ENCODE data around the gene CACNA2D2.

The CACNA2D2 gene

DNA sequence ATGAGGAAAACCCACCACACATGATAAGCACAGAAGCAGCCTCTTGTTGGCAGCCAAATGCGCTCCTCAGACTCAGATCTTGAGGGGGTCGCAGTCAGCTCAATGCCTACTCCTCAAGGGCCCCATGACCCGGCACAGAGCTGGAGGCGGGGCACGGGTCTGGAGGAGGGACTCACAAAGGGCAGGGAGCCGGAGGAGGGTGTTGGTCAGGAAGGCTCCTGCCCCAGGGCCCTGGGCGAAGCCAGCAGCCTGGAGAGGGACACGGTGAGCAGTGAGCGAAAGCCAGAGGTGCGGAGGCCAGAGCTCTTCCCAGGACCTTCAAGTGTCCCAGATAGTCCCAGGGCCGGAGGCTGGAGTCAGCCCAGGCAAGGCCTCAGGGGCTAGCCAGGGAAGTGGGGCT, 9.8 kb downstream of the CACNA2D2 start:
- no peak for DNase-seq

DNA sequence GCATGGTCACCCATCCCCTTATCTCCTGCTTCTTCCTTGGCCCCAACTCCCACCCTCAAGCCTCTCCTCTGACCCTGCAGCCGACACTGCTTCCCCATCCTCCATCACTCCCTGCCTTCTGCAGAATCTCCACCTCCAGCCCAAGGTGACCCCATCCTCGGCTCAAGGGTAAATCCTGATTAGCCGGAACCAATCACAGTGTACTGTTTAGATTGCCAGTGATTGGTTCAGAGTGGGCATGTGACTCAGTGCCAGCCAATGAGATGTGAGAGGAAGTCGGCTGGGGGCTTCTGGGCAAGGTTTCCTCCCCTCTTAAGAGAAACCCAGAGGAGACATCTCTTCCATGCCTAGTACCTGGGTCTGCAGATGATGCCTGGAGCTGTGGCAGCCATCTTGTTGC, 10.3 kb downstream of the CACNA2D2 start:
- no peak for DNase-seq

DNA sequence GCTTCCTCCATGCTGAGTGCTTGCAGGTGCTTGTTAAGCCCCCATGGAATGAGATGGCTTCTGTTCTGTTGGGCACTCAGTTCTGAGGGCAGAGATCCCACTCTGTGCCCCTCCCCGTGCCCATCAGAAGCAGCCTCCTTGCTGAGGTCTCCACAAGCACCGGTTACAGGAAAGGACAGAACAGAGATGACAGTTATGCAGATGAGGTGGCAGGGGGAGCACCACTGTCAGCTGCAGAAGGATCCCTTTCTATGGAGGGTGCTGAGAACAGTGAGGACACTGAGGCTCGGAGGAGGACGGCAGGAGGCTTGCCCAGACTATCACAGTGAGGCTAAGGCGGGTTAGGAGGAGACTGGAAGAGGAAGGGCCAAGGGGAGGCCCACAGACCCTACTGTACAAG, 12.4 kb downstream of the CACNA2D2 start:
- DNase-seq = no peak

DNA sequence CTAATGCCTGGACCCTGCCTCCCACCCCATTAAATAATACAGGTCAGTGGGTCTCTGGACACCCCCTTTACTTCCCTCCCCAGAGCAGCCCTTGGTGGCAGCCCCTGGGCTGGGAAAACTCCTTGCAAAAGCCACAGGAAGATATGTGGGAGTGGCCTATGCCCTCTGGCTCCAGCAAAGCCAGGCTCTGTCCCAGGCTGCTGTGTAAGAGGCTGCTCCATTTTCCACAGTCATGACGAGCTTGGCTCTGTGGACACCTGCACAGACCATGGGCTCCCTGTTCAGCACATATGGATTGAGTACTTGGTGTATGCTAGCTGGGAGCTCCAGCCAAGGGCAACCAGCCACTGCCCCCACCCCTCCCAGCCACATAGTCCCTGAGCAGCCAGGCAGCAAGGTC, 13.0 kb downstream of the CACNA2D2 start:
- no peak for DNase-seq

DNA sequence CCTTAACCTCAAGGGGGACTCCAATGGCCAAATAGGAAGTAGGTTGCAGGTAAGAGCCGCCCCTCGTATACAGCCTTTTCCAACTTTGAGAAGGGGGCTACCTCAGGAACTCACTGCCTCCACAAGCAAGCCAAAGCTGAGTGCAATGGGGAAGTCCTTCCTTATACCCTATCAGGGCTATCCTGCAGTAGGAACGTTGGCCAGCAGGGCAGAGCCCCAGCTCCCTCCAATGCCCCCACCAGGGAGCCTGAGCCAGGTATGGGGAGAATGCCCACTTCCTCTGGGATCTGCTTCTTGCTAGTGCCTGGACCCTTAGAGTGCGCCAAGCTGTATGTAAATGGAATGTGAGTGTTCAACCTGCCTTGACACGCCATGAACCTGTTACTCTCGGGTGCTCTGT, 16.3 kb downstream of the CACNA2D2 start:
- no peak for DNase-seq

DNA sequence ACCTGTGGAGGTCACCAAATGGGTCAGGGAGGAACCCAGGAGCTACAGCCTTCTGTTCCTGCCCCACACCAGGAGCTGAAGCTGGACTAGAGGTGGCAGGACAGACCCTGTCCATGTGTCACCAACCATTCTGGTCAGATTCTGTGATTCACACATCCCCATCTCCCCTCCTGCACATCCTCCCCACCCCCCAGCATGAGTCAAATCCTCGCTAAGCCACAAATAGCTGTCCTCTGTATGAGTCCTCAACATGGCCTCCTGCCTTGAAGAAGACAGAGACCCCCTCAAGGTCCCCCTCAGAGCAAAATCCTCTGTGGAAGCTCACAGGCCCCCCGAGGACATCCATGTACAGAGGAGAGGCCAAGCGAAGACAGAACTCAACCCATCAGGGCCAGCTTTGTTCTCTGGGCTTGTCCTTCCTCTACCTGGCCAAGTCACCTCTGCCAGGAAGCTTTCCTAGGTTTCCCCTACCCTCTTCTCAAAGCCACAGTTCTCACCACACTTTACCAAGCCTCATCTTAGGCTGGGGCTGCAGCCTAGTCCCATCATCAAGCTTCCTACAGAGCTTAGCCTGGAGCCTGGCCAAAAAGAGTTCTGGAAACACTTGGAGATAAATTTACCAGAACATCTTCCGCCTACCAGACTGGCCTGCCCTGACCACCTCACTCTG, 17.1 kb downstream of the CACNA2D2 start:
- DNase-seq = no peak

DNA sequence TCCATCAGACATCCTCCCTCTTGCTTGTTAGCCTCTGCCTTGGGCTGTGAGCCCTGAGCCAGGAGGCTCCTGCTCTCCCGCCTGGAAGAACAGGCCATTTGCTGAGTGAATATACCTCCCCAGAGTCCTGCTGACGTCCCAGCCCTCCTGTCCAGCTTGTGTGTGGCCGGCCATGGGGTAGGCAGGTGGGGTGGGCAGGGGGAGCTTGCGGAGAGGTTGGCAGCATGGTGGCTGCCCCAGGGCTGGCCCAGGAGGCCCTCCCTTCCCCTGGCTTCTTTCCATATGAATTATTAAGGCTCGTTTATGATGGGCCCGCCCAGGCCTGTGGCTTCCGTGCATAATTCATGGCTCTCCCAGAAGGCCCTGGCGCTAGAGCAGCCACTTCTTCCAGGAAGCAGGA, 18.7 kb downstream of the CACNA2D2 start:
- no peak for DNase-seq

DNA sequence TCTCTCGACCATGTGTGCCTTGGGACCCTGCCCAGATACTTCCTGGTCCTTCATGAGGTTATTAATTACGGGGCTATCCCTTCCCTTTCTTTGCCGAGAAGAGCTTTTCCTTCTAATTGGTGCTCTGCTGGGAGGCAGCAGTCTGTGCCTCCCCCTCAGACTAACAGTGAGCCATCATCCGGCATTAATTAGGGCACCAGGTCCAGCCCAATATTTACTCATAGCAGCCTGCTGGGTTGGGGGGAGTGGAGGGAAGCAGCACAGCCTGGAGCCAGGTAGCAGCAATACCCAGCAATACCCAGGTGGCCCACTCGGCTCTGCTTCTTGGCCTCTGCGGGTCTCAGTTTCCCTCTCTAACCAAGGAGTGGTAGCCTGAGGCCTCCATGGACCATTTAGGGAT, 20.1 kb downstream of the CACNA2D2 start:
- no peak for DNase-seq

DNA sequence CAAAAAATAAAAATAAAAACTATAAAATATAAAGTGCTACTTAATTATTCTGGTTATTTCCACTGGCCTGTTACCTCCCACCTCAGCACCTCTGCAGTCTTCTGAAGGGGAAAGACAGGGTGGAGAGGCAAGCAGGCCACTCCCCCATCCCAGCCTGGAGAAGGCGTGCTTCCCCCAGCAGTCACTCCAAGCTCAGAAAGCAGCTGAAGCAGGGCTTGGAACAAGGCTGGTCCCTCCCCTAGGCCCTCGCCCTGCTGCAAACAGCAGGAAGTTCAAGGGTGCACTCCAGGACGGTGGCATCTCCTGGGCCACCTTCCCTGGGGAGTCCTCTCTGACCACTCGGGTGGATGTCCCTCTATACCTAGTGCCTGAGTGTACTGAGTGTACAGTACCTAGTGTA, 21.4 kb downstream of the CACNA2D2 start:
- no peak for DNase-seq

DNA sequence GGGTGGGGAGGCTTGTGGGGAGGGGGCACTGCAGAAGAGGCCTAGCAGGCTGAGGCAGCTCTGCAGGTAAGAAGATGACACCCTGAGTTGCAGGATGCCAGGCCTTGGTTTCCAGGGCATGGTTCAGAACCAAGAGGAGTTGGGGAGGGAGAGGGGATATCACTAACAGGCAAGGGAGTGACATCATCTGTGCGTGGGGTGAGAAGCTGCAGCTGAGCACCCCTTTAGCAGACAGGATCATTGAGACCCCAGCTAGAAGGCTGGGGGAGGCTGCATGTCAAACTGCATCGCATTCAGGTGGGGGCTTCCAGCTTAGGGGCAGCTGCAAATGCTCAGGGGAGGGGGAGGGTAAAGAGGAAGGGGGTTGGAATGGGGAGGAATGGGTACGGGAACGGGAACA, 23.0 kb downstream of the CACNA2D2 start:
- no peak for DNase-seq

DNA sequence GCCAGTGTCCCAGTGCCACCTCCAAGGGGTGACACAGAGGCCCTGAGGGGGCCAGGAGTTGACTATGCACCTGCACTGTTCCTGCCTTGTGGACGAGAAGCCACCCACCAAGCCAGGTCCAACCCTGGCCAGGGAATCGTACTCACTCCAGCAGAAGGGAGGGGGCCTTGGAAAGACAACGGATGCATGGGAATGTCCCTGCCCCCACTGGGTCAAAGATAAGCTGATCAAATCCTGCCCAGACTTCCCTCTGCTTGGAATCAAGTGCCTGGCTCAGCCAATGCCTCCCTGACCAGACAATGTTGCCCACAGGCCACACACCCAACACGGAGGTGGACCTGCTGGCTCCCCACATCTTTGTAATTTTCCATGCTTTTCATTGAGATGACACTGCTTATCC, 23.9 kb downstream of the CACNA2D2 start:
- DNase-seq = no peak

DNA sequence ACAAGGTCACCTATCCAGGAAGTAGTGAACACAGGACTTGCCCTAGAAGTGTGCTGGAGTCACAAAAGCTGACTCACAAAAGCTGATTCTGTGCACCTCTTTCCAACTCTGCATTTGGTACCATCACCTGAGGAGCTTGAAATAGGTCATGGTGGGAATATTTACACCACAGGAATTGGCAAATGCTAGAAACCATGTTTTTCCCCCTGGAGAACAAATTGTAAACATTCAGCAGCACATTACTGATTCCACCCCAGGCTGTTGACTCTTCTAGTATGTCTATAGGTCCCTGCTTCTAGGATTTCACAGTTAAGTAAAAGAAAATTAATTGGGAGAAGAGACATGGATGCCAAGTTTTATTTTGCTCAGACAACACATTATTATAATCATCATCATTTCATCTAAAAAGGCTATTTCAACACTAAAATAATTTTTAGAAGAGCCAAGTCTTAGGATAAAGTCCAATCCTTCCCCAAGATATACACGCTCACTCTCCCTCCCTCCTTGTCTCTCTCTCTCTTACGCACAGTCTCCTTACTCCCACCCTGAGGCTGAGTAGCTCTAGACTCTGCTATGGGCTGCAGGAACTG, 24.7 kb downstream of the CACNA2D2 start:
- DNase-seq = no peak

DNA sequence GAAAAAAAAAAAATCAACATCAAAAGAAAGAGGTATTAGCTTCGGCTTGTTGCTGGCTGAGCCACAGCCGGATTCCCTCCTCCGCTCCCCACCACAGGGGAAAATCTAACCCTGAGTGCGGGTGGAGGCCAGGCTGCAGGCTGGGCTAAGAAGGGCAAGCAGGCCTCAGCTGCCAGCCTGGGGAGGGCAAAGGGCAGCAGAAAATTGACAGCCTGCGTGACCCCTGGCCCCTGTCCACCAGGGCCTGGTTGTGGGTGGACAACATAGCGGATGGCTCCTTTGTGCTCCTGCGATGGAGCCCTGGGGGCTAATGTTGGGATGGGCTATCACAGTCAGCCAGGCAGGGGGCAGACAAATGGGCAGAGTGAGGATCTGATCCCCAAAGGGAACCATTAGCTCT, 25.4 kb downstream of the CACNA2D2 start:
- DNase-seq = no peak

DNA sequence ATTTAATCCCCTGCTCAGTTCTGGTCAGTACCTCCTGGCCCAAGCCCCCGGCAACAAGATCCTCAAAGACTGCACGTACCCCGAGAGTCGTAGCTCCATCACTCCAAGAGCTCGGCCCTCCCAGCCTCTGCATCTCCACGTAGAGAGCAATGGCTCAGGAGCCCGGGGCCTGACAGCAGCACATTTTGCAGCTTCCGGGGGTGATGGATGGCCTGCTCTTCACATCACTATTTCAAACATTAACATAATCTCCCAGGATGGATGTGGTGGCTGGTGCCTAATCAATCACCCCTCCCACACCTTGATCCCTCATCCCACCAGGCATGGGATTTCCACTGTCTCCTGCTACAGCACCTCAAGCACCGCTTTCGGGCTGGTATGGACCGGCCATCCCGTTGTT, 28.1 kb downstream of the CACNA2D2 start:
- DNase-seq = no peak

DNA sequence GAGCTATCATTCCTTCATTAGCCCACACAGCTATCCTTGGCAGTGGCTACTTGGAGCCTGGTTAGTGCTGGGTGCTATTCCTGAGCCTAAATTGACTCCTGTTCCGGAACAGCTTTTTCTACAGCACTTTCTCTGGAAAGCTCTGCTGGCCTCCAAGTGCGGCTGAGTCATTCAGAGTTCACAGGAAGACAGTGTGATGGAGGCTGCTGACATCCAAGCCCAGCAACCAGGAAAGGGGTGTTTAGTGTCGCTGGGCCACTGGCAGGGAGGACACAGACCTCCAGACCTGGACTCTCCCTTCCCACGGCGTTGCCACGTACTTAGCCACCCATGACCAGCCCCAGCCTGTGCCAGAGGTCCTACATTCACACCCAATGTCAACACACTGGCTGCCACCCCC, 28.7 kb downstream of the CACNA2D2 start:
- no peak for DNase-seq

DNA sequence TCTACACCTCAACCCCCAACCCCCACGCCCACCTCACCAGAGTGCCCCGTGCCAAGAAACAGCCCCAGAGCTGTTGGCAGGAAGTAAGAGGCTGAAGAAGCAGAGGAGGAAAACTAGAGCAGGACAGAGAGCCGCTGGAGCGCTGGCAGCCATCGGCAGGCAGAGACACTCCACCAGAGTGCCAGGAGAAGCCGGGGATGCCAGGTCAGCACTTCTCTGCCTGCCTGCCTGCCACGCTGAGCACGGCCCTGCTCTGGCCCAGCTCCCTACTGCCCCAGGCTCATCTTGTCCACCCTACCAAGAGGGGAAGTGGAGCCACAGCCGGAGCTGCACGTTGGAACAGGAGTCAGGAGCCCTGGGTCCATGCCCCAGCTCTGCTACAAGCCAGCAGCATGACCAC, 29.7 kb downstream of the CACNA2D2 start:
- DNase-seq = no peak

DNA sequence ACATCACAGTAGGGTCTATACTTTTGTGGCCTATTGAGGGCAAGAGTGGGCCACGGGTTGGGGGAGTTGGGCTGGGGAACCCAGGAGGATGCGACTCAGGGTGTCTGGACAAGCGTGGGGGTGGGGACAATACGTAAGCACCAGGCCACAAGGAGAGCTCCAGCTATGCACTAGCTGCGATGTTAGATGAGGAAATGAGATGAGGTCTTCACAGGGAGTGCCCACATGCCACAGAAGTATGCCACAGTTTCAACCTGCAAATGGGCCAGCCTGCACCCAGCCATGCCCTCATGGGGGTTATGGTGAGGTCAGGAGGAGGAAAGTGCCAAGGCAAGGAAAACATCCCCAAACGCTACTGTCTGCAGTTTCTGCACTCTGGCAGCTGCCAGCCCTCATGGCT, 30.5 kb downstream of the CACNA2D2 start:
- DNase-seq = no peak

DNA sequence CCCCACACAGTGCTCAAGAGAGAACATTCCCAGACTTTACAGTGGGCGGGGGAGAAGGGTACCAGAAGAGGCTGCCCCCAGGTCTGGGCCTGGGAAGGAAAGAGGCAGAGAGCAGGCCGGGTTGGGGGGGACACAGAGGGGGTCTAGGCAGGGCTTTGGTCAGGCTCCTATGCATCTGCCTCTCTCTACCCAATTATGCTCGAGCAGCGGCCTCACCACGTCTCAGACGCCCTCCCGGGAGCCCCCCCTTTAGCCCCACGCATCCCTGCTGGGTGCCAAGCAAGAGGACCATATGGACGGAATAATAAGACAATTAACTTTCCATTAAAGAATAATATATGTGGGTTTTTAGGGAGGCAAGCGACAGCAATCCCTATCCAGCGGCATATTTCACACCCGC, 32.8 kb downstream of the CACNA2D2 start:
- DNase-seq = no peak

DNA sequence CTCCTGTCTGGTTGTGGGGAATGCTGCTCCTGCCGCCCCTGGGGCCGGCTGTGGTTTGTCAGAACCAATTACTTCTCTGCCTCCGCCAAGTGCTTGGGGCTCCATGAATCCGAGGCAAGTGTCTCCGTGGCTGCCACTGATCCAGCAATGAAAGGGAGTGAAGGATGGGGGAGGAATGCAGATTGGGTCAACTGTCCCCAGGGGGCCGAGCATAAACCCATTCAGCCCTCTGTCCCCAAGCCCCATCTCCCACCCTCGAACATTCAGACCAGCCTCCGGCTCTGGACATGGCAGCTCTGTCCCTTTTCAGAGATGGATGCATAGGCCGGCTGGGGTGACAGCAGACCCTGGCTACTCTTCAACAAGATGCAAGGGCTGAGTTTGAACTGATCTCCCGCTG, 35.5 kb downstream of the CACNA2D2 start:
- no peak for DNase-seq

DNA sequence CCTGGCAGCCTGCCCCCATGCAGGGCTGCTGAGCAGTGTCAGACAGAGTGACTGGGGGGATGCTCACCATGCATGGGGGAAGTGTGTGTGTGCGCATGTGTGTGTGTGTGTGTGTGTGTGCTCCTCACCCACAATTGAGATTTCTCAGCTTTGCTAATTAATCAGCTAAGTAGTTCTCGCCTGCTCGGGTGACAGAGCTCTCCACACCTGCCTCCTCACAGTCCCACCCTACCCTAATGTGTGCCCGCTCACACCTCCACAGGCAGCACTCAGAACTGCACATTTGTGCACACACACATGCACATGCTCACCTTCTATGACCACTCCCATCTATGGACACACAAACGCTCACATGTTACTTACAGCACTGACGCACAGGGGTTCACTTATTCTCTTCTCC, 37.3 kb downstream of the CACNA2D2 start:
- DNase-seq = no peak

DNA sequence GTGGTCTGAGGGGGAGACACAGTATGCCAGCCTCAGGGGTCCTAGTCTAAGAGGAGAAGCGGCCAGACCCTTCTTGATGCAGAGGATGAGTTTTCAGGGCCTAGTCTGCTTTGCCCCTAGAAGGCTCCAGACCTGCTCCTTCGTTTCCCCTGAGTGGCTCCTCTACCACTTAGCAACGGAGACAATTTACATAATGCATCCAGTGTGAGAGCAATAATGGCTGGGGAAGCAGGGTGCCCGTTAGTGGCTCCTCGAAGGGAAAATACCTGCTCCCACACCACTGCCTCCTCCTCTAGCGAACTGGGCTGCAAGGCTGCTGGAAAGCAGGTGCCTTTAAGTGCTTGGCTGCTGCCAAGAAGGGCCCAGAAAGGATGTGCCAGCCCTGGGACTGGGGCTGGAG, 38.9 kb downstream of the CACNA2D2 start:
- no peak for DNase-seq

DNA sequence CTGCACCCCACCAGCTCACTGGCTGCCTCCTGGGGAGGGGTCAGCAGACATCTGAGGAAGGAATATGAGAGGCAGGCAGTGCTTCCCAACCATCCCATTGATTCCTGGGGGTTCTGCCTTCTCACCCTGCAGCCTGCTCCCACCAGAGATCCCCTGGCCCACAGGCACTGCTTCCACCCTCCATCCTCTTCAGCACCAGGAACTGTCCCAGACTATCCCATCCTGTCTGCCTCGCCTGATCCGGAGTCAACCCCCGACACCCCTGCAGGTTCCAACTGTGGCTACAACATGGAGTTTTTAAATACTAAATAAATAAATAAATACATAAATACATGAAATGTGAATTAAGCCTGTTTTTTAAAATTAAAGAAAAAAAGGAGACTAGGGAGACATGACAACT, 43.6 kb downstream of the CACNA2D2 start:
- no peak for DNase-seq

DNA sequence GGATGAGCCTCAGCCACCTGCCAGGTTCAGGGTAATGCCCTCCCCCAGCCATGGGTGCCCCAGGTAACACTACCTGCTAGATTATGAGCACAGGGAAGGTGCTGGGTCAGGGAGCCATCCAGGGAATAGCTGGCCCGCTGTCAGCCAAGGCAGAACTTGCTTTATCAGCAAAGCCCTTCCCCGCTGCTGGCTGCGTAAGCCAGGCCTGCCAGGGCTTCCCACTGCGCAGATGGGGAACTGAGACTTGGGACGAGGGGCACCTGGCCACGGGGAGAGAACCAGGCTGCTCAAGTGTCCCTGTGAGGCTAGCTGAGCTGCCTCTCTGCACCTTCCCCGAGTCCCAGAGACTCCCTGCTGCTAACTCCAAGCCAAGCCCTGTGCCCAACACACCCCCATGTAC, 45.4 kb downstream of the CACNA2D2 start:
- DNase-seq = no peak

DNA sequence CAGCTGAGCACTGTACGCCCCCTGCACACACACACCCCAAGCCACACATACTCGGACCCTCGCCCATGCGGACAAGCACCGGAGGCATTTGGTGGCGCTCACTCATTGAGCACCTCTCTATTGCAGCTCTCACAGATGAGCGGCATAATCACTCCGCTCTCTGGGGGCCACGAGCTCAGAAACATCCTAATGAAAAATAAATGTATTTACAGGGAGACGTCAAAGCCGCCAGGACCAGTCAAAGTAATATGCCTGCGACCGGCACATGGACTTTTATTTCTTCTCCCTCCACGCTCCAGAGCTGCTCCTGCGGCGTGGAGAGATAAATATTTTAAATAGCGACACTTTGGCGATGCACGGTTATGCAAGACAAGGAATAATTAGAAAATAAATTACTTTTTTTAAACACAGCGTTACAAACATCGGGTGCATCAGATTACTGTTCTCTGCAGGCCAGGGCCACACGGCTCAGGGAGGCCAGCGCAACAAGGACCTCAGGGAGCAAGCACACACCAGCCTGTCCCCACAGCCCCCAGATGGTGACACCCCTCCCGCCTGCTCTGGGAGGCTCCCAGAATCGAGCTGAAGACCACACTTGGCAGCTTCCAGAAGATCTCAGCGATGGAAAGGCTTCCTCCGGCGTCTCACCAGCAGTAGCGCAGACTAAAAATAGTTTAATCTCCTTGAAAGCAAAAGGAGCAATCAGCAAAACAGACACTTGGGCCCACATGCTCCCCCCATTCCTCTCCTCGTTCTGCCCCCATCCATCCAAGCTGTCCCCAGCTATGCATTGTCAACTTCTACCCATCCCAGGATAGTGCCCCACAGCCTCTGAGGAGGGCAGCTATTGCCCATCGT, 48.0 kb downstream of the CACNA2D2 start:
- DNase-seq = no peak

All from activated CD4-positive, CD25-positive, alpha-beta regulatory T cell (primary cell).